GM06990 (cell line): Measurements from ENCODE around the gene HOXB6.

Experiments
- DNase-seq: peaks from one replicate; pipeline ENCODE4 v3.0.0-alpha.2; 2011; ENCODE audit not compliant: insufficient read length; ENCODE audit errors: extremely low read depth
- H3K27me3 ChIP-seq: replicated peaks from 2 replicates; pipeline ENCODE4 v1.6.0; 2011; ENCODE audit warnings: low read length; ENCODE audit not compliant: control insufficient read depth, insufficient read depth
- H3K36me3 ChIP-seq: 2 replicates; pipeline ENCODE4 v1.5.1; 2011; ENCODE audit warnings: low read length; ENCODE audit not compliant: control insufficient read depth, insufficient read depth
- H3K4me3 ChIP-seq: replicated peaks from 2 replicates; pipeline ENCODE4 v1.5.1; 2011; ENCODE audit warnings: low read depth, mild to moderate bottlenecking, control low read depth, low read length
- TF ChIP-seq, protein P1 (sequence below): IDR thresholded peaks from 2 replicates; pipeline ENCODE4 v1.5.1; 2011; ENCODE audit warnings: low read length, control low read depth, mild to moderate bottlenecking, inconsistent platforms; ENCODE audit not compliant: insufficient read depth, poor library complexity, severe bottlenecking

Gene HOXB6

DNA sequence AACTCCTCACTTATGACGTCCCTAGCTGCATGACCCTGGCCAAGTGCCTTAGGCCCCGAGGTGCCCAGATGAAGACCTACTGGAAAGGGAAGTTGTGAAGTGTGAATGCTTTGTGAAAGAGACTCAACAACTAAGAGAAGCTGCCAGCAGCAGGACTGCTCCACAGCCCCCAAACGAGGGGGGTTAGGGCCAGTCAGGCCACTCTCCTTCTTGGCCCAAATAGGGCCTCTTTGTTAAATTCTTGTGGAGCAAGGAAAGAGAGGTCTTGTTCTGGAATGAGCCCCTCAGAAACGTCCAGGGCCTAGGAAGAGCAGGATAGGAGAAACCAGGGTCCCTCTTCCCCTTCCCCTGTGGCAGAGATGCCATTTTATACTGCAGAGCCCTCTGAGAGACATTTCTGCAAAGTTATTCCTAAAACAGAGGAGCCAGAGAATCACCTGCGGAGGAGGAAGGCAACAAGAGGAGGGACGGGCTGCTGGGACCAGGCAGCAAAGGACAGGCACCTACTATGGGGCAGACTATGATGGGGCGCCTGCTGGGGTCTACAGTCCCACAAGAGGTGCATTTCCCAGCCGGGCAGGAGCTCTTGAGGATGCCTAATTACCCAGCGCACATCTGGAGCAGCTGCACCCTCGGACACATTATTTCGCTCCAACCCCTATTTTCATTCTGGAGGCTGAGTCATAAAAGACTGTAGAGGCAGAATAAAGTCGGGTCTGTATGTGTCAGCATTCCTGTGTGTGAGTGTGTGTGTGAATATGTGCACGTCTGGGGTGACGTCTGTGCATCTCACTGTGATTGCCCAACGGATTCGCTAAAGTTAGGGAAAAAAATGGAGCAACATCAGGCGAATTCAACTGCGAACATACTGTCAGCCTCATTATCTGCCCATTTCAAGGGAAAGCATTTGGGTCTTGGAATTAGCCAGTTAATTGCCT is 32.8 kb upstream of the HOXB6 start:
- Histone ChIP-seq H3K36me3 (no peaks in the 10 kb centered on the region), H3K27me3 (no peaks in the 10 kb centered on the region; the same call in none of the 2 replicates), H3K4me3 (no peak overlapping the region)
- DNase-seq: no peak
- TF ChIP-seq, protein P1, sequence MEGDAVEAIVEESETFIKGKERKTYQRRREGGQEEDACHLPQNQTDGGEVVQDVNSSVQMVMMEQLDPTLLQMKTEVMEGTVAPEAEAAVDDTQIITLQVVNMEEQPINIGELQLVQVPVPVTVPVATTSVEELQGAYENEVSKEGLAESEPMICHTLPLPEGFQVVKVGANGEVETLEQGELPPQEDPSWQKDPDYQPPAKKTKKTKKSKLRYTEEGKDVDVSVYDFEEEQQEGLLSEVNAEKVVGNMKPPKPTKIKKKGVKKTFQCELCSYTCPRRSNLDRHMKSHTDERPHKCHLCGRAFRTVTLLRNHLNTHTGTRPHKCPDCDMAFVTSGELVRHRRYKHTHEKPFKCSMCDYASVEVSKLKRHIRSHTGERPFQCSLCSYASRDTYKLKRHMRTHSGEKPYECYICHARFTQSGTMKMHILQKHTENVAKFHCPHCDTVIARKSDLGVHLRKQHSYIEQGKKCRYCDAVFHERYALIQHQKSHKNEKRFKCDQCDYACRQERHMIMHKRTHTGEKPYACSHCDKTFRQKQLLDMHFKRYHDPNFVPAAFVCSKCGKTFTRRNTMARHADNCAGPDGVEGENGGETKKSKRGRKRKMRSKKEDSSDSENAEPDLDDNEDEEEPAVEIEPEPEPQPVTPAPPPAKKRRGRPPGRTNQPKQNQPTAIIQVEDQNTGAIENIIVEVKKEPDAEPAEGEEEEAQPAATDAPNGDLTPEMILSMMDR: no peak

DNA sequence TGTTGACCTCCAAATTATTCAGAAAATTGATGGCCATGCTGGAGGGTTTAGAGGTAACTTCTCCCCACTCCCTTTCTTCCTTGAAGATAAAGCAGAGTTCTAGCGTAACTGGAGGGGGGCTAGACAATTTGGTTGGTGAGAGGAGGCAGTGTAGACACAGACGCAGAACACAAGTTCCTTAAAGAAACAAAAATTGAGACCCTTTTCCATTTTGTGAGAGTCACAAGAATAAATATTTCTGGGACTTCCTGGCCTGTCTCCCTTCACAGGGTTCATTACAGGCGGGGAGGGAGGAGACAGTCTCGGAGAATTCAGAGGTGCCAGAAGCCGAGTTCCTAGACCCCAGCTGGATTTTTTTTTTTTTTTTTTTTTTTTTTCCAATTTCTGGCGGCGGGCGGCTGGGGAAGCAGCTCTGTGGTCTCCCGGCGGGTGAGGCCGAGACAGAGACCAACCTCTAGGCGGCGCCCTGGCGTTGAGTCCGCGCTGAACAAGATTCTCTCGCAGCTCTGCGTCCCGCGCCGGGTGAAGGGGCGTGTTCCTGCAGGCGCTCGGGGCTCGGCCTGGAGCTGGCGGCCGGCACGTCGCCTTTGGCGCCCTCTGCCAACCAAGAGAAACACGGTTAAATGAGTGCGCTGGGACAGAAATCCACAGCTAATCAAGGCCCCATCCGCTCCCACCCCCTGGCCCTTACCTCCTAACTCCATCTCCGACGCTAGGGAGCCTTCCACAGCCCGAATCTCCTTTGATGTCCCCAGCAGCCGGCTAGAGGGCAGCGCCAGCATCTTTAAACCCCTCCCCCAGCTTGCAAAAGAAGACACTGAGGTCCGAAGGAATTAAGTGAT is 31.6 kb upstream of the HOXB6 start:
- DNase-seq: peak; percentile 69
- Histone ChIP-seq H3K4me3 (no peak overlapping the region), H3K36me3 (no peaks in the 10 kb centered on the region), H3K27me3 (no peaks in the 10 kb centered on the region; the same call in none of the 2 replicates)
- TF ChIP-seq, protein P1: peak; percentile 94

DNA sequence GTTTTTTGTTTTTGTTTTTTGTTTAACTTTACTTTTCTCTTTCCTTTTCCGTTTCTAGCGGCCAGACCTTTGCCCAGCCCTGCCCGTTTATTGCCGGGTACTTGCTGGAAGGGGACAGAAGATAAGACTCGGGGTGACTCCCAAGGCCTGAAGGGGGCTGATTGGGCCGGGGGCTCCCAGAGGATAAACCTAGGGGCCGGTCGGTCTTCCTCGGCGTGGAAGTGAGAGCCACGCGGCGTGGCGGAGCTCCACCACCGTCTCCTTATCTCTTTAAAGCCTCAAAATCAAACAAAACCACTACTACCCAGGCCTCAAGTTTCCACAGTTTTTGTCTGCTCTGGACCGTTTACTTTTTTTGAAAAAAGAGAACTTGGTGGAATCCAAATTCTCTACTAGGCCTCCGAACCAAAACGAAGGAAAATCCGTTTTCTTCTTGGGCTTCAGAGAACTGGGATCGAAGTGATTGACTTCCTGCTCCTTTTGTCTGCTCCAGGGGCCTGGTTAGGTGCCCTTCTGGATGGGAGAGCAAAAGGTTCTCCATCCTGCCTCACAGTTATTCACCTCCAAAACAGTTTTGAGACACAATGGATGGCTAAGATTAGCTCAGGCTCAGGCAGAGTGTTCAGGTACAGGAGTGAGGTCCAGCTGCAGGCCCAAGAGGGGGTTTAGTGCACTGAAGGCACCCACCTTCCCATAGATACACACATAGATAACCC is 29.9 kb upstream of the HOXB6 start:
- Histone ChIP-seq H3K4me3 (no peak overlapping the region), H3K27me3 (no peaks in the 10 kb centered on the region; the same call in none of the 2 replicates), H3K36me3 (no peaks in the 10 kb centered on the region)
- TF ChIP-seq, protein P1: no peak
- no peak for DNase-seq

DNA sequence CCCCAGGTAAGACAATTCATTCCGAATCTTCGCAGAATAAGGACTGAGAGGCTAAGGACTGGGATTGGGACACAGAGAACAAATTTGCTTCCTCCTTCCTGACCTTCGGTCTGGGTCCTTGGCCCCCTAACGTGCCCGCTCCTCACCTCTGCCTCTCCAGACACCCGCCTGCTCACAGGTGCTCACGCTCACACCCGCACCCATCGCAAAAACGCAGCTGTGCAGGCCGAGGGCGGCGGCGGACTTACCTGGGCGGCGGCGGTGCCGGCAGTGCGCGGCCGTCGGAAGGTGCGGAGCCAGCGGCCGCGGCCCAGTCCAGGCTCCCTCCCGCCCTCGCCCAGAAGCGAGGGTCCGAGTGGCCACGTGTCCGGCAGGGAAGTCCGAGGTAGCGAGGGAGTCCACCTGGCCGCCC is 28.5 kb upstream of the HOXB6 start:
- no peak overlapping the region for H3K4me3 ChIP-seq
- no peak for DNase-seq
- peaks cover 2% of the 10 kb centered on the region for H3K27me3 ChIP-seq
- H3K36me3 ChIP-seq: no peaks in the 10 kb centered on the region
- TF ChIP-seq, protein P1: no peak

DNA sequence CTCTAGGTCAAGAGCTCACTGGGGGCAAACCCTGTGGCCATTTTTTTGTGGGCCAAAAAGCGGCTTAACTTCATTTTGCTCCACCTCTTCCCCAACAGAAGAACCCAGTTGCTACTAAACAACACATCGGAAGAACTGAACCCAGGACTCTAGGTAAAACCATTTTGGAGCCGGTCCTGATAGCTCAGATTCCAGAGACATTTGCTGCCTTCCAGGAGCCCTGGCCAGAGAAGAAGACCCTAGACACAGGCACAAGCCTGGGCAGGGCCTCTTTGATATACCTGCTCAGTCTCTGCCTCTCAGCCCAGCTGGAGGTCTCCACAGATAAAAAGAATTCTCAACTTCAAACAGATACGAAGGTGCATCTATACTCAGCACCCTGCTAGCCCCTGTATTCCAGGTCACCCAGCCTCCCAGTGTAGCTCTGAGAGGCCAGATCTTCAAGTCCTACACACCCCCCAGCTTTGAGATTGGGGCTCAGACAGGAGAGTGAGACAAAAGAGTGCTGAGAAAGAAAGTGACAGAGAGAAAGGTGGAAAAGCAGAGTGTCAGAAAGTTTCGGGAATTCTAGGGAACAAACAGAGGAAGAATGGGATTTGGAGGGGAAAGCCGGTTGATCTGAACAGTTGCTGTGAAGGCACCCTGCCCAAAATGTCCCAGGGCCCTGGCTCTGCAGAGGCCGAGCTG is 27.9 kb upstream of the HOXB6 start:
- no peaks in the 10 kb centered on the region for H3K36me3 ChIP-seq
- DNase-seq: no peak
- no peak overlapping the region for H3K4me3 ChIP-seq
- peaks cover 2% of the 10 kb centered on the region for H3K27me3 ChIP-seq
- TF ChIP-seq, protein P1: no peak
